Fibroblast of lung (primary cell): ENCODE measurements around the gene HECTD1.

ENCODE experiments used
- CTCF ChIP-seq, 2 donors: IDR thresholded peaks in 1 of 2; conservative IDR thresholded peaks in 1 of 2; 1 replicate in 1 of 2; 2 replicates in 1 of 2; pipeline ENCODE4 v1.5.1; 2011 to 2012; ENCODE audit warnings: low read length in 2 of 2, control low read depth in 1 of 2, inconsistent platforms in 1 of 2, low read depth in 1 of 2, mild to moderate bottlenecking in 1 of 2
- EZH2 ChIP-seq: IDR thresholded peaks from 2 replicates; pipeline ENCODE4 v1.5.1; 2012; ENCODE audit warnings: low read length, control low read depth, mild to moderate bottlenecking; ENCODE audit errors: missing control alignments

- TF ChIP-seq CTCF (conservative IDR thresholded peaks at IDR 0.05 in 1 of 2, IDR thresholded peaks at IDR 0.05 in 1 of 2; ENCODE audit: low read depth in 1 of 2, low read length in 2 of 2) = no peak
- TF ChIP-seq EZH2 = no peak
Observed at GRCh38 chr14:31197671-31198070, 9.9 kb downstream of the HECTD1 start.
